ENCODE measurements around the gene RAB22A. TPM values are rescaled to one million over a fixed set of nuclear protein-coding genes. Genes with fewer than 3 reads are reported as not detected.

The RAB22A gene
- total and polyA plus RNA-seq, 12 donors = 6.7 to 46.3 (median 28.2) TPM

DNA sequence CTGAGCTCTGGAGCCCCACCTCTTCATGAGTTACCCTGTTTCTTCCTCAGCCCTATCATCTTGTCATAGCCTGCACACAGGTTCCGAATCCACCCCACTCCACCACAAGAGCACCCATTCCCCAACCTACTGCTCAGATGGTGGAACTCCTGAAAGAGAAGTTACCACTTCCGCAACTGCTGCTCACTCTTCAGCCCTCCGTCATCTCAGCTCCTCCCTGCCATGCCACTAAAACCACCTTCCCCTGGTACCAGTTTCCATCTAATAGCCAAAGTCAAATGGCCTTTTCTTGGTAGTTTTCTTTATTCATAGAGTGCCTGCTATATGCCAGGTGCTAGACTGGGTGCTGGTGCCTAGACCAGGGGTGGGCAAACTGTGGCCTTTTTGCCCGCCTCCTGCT is 3.9 kb downstream of the RAB22A start:
- no peak for TF ChIP-seq POLR2A (IDR thresholded peaks at IDR 0.05)
- TF ChIP-seq CTCF (IDR thresholded peaks at IDR 0.05) = no peak
- Histone ChIP-seq H3K4me1 (replicated peaks in 1 of 2) (peaks cover 0 to 31% of the 10 kb centered on the region in 2 donors), H3K9me3 (replicated peaks in 1 of 3) (no peaks in the 10 kb centered on the region), H3K36me3 (replicated peaks in 1 of 2) (peaks cover 0 to 40% of the 10 kb centered on the region in 2 donors), H3K27ac (no peak overlapping the region), H3K27me3 (no peaks in the 10 kb centered on the region), H3K4me3 (no peak overlapping the region)
- DNase-seq = no peak
- 87 to 93% (median 90%) methylated on average over 4 of the region's 4 CpGs for WGBS, 4 donors
- intact Hi-C loops (cut with DNase I) = no loop called here

GRCh38 chr20:58321205-58321604 is 11.7 kb downstream of the RAB22A start:
- 86 to 90% (median 87%) methylated on average over 4 of the region's 4 CpGs for WGBS, 4 donors
- TF ChIP-seq CTCF (IDR thresholded peaks at IDR 0.05) (no peak), POLR2A (IDR thresholded peaks at IDR 0.05) (no peak)

DNA sequence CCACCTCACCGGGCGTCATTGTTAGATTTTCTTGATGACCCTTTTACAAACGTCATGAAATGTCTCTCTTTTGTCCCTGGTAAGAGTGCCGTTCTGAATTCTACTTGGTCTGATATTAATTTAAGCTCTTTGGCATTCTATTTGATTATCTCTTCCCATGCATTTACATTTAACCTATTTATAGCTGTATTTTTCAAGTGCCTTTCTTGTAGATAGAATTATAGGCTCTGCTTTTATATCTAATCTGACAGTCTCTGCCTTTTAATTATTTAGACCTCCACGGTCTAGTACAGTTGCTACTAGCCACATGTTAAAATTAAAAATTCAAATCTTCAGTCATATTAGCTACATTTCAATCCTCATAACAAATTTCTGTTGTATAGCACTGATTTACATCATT is 12.6 kb downstream of the RAB22A start:
- Histone ChIP-seq H3K4me3 (no peak overlapping the region), H3K27me3 (no peaks in the 10 kb centered on the region), H3K27ac (no peak overlapping the region), H3K4me1 (replicated peaks in 1 of 2) (peaks cover 0 to 40% of the 10 kb centered on the region in 2 donors), H3K9me3 (replicated peaks in 1 of 3) (no peaks in the 10 kb centered on the region), H3K36me3 (replicated peaks in 1 of 2) (peaks cover 0 to 1% of the 10 kb centered on the region in 2 donors)
- intact Hi-C loops (cut with DNase I) = no loop called here
- TF ChIP-seq POLR2A (IDR thresholded peaks at IDR 0.05) (no peak), CTCF (IDR thresholded peaks at IDR 0.05) (no peak)
- 70 to 82% (median 77%) methylated on average over 5 of the region's 5 CpGs for WGBS, 4 donors
- DNase-seq = no peak

More at GRCh38 chr20:58321205-58321604, 11.7 kb downstream of the RAB22A start:
- no peak for DNase-seq
- Histone ChIP-seq H3K36me3 (replicated peaks in 1 of 2) (peaks cover 0 to 9% of the 10 kb centered on the region in 2 donors), H3K27ac (no peak overlapping the region), H3K9me3 (replicated peaks in 1 of 3) (no peaks in the 10 kb centered on the region), H3K4me3 (no peak overlapping the region), H3K27me3 (no peaks in the 10 kb centered on the region), H3K4me1 (replicated peaks in 1 of 2) (peaks cover 0 to 33% of the 10 kb centered on the region in 2 donors)
- intact Hi-C loops (cut with DNase I) = no loop called here

DNA sequence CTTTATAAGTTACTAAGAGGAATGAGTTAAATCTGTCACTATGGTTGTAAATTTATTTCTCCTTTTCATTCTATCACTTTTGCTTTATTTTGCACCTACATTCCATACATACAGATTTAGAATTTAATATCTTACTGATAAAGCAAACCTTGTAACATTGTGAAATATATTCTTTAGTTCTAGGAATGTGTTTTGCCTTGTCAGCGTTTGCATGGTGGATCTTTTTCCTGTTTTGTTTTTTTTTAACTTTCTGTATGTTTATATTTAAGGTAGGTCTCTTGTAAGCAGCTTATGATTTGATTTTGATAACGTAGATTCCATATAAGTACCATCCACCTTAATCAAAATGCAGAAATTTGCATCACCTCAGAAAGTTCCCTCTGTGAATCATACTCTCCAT is 16.4 kb downstream of the RAB22A start:
- Histone ChIP-seq H3K27me3 (no peaks in the 10 kb centered on the region), H3K36me3 (replicated peaks in 1 of 2) (no peaks in the 10 kb centered on the region), H3K9me3 (replicated peaks in 1 of 3) (no peaks in the 10 kb centered on the region), H3K4me3 (no peak overlapping the region), H3K27ac (peak overlapping the region in 1 of 5 donors; percentile 31), H3K4me1 (replicated peaks in 1 of 2) (peaks cover 12 to 58% of the 10 kb centered on the region in 2 donors)
- 84 to 97% (median 88%) methylated on average over 2 of the region's 2 CpGs for WGBS, 4 donors
- no peak for TF ChIP-seq CTCF (IDR thresholded peaks at IDR 0.05)
- no peak for TF ChIP-seq POLR2A (IDR thresholded peaks at IDR 0.05)
- no peak for DNase-seq
- intact Hi-C loops (cut with DNase I) = no loop called here

Data from adrenal gland (tissue), 12 donors.